Stimulated activated CD4-positive, alpha-beta T cell treated with anti-CD3 and anti-CD28 coated beads, Interleukin-2, amount 100 ng/mL, for 4 hours (primary cell): Measurements from ENCODE around the gene ZNF792.
A peak's percentile ranks its signal among the peaks of the same experiment; 100 is the strongest.
"Not testable (repeated sequence)": the region's sequence is repeated elsewhere in the genome, so short reads cannot be mapped to it uniquely, and the experiment has no call there.

ENCODE experiments used
- DNase-seq: peaks from one replicate; pipeline ENCODE4 v3.0.0-alpha.2; 2020; ENCODE audit warnings: low read depth

Gene ZNF792

DNA sequence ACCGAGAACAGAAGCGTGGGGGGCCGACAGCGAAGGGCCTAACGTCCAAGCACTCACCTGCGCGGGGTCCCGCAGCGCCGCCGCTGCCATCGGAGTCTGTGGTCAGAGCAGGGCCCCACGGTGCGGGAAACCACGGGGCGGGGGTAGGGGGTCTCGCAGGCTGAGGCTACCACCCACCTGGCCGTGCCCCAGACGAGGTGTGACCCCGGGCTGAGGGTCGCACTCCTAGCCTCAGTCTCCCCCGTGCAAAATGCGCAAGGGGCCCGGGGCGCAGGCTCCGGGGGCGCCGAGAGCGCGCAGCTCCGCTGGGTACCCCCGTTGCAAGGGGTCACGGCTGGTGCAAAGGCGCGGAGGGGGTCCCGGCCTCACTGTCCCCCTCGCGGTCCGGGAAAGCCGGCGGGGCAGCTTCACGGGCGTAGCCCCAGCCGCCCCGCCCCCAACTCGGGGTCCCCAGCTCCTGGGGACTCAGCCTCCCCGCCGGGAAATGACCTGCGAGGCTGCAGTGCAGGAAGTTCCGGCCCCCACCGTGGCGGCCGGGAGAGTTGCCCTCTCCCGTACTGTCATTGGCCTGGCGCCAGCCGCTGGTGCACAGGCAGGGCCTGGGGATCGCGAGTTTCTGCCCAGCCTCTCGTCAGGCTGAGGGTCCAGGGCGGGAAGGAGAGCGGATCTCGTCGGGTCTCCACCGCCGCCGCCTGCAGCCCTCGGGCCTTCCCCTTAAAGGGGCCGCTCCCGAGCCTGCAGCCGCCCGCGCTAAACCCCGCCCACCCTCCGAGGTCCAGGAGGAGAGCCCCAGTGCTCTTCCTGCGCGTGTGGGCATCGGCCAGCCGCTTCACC is at the start of gene ZNF792:
ZNF792 (minus strand) TSS at position 657 of the 834 bp plus-strand sequence; CDS start at position 90, 567 bp downstream.
- peak; percentile 25 for DNase-seq

DNA sequence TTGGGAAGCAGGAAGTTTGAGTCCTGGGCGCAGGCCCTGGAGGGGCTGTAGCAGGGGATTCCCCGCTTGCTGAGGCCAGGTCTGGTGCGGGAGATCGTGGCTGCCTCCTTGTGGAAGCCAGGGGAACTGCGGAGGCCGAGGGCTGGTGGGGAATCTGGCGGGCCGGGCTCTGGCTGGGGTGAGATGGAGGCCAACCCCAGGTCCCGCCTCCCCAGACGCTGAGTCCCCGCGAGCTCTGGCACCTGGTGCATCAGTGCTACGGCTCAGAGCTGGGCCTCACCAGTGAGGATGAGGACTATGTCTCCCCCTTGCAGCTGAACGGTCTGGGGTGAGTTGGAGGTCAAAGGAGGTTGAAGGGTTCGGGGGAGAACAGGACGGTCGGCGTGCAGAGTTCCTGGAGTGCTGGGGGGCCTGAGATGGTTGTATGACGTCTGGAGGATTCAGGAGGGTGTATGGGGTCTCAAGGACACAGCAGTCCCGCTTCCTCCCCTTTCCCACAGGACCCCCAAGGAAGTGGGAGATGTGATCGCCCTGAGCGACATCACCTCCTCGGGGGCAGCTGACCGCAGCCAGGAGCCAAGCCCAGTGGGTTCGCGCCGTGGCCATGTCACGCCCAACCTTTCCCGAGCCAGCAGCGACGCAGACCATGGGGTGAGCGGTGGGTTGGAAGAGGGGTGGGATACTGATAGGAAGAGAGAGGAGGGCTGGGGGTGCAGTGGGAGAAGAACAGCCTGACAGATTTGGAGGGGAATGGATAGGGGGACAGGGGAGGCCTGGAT is 49.2 kb upstream of the ZNF792 start:
- peak; percentile 62 for DNase-seq

DNA sequence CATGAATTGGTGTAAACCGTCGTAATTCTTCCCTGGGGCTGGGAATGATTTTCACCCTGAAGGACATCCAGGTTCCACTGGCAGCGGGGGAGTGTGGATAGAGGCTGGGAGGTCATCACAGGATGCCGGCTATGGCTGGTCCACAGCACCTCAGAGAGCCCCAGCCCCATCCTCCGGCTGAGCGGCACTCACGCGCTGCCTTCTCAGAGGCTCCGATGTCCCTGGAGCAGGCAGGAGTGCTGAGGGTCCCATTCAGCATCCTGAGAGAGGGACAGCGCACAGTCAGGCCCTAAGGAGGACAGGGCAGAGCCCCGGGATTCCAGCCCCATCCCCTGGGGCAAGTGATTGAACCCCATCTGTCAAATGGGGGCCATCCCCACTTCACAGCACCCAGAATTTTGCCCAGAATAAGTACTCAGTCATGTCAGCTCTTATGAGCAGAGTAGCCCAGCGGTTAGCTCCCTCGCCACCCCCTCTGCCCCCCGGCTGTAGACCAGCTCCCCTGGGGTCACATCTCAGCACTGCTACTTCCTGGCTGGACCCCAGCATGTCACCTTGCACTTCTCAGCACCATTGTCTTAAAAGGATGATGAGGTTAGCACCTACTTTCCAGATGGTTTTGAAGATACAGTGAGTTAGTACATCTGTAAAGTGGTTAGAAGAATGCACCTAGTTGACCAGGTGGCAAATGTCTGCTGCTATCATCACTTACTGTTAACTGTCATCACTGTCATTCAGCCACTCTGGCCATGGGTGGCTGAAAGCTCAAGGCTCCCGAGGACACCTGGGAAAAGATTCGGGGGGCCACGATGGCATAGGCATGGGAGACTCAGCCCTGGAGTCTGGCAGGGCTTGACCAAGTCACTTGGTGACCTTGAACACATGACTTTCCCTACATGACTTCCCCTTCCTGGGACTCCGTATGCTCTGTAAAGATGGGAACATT is 48.0 kb upstream of the ZNF792 start:
- no peak for DNase-seq

DNA sequence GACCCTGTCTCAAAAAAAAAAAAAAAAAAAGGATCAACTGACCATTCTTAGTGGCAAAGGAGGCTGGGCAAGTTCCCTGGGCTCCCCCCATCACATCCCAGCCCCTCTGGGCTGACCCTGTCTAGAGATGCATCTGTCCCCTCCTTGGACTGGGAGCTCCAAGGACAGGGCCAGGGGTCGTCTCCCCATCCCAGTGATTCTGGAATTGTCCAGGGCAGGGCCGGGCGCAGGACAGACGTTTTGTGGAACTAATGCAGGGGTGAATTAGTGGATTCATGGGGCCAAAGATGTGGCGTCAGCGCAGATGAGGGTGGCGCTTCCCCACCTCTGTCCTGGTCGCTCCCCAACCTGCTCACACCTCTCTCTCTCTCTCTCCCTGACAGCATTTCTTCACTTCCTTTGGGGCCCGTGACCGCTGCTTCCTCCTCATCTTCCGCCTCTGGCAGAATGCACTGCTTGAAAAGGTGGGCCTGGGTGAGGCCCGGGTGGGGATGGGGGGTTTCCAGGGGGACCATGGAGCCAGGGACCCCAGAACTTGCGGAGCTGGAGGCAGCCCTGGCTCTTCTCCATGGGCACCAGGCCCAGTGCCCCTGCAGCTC is 47.2 kb upstream of the ZNF792 start:
- DNase-seq: no peak

DNA sequence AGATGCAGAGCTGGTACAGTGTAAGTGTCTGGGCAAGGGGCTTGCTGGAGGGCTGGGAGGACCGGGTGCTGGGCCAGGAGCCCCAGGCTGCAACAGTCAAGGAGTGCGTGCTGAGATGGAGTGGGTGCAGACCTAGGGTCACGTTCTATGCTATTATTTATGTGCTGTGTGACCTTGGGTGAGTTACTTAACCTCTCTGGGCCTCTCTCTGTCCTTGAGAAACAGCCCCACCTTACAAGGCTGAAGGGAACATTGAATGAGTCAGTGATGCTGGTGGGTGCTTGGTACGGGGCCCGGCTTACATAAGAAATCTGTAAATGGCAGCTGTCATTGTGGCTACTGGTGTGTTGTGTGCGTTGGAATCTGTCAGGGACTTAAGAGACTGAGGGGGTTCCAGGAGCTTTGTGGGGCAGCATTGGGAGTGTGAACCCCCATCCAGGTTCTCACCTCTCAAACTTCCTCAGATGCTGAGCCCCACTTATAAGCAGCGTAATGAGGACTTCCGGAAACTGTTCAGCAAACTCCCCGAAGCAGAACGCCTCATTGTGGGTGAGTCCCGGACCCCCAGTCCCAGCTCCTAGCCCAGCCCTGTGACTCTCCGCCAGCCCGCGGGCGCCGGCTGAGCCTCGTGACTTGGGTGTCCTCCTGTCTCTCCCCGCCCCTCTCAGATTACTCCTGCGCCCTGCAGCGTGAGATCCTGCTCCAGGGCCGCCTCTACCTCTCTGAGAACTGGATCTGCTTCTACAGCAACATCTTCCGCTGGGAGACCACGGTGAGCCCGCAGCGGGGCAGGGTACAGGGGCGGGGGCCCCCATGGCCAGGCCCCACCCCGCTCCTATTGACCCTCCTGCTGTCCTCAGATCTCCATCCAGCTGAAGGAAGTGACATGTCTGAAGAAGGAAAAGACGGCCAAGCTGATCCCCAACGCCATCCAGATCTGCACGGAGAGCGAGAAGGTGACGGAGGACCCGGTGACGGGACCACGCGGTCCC is 45.7 kb upstream of the ZNF792 start:
- DNase-seq: no peak

DNA sequence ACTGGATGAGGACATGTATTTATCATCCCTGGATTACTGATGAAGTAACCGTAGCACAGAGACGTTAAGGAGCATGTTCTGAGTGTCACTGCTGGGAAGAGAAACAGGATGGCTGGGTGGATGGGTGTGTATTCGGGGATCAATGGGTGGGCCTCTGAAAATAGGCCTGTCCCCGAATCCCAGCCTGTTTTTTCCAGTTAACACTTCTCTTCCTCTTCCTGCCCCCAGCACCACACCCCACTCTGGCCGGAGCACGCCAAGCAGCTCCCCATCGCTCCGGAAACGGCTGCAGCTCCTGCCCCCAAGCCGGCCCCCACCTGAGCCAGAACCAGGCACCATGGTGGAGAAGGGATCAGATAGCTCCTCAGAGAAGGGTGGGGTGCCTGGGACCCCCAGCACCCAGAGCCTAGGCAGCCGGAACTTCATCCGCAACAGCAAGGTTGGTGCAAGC is 44.9 kb upstream of the ZNF792 start:
- DNase-seq: no peak

DNA sequence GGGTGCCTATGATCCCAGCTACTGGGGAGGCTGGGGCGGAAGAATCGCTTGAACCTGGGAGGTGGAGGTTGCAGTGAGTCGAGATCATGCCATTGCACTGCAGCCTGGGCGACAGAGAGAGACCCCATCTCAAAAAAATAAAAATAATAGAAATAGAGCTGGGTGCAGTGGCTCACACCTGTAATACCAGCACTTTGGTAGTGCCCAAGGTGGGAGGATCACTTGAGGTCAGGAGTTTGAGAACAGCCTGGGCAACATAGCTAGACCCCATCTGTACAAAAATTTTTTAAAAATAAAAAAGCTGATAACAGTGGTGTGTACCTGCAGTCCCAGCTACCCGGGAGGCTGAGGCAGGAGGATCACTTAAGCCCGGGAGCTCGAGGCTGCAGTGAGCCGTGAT is 43.4 kb upstream of the ZNF792 start:
- not testable (repeated sequence) for DNase-seq

DNA sequence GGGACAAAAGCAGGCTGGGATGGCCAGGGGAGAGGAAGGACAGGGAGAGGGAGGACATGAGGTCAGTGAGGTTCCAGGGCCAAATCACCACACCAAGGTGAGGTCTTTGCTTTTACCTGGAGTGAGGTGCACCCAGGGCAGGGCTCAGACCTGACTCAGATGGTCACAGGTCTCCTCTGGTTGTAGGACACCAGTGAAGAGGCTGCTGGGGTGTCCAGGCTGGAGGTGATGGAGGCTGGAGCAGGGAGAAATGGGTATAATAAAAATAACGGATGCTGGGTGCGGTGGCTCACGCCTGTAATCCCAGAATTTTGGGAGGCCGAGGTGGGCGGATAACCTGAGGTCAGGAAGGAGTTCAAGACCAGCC is 43.0 kb upstream of the ZNF792 start:
- no peak for DNase-seq

DNA sequence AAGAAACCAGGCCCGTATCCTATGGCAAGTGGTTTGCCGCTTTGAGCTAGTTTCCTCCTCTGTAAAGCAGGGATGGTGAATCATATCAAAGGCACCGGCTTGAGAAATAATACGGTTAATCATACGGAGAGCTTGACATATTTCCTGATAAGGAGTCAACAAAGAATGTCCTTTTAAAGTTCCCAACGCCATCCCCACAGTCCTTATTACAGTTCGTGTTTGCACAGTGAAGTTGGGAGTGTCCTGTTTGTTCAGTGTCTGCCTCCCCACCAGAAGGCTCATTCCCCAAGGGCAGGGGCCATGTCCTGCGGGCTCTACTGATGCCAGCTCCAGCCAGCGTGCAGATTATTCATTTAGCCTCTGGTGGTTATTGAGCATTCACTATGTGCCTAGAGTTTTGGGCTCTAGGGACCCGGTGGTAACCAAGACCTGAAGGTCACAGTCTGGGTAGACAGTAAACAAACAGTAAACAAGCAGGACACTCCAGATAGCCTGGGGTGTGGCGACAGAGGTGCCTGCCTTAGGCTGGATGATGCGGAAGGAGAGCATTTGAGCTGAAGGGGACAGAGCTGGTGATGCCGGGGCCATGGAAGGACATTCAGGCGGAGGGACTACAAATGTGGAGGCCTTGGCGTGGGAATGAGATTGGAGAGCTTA is 42.4 kb upstream of the ZNF792 start:
- DNase-seq: no peak

DNA sequence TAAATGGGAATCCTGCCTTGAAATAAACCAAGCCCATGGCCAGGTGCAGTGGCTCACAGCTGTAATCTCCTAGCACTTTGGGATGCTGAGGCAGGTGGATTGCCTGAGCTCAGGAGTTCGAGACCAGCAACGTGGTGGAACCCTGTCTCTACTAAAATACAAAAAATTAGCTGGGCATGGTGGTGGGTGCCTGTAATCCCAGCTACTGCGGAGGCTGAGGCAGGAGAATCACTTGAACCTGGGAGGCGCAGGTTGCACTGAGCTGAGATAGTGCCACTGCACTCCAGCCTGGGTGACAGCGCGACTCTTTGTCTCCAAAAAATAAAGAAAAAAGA is 41.9 kb upstream of the ZNF792 start:
- DNase-seq: not testable (repeated sequence)

DNA sequence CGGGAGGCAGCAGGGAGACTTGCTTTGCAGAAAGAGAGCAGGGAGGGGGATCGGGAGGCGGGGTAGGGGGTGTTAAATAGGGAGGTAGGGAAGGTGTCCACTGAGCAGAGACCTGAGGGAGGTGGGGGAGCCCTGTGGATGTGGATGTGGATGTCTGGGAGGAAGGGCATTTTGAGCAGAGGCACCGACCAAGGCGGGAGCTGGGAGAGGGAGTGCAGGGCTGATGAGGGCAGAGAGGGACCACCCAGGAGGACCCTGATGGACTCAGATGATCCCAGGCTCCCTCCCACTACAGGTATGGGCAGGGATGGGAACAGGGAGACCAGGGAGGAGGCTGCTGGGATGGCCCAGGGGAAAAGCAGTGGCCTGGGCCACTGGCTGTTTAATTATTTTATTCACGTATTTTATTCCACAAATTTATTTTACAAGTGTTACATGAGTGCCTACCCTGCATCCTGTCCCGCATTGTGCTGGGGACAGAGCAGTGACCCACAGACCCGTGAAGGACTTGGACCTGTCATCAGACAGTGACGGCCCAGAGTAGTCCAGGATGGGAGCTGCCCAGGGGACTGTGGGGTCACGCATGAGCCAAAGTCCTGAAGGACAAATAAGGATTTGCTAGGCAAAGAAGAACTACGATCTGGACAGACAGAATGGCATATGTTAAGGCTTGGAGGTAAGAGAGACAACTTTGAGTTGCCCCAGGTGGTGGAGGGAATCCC is 41.4 kb upstream of the ZNF792 start:
- DNase-seq: no peak

DNA sequence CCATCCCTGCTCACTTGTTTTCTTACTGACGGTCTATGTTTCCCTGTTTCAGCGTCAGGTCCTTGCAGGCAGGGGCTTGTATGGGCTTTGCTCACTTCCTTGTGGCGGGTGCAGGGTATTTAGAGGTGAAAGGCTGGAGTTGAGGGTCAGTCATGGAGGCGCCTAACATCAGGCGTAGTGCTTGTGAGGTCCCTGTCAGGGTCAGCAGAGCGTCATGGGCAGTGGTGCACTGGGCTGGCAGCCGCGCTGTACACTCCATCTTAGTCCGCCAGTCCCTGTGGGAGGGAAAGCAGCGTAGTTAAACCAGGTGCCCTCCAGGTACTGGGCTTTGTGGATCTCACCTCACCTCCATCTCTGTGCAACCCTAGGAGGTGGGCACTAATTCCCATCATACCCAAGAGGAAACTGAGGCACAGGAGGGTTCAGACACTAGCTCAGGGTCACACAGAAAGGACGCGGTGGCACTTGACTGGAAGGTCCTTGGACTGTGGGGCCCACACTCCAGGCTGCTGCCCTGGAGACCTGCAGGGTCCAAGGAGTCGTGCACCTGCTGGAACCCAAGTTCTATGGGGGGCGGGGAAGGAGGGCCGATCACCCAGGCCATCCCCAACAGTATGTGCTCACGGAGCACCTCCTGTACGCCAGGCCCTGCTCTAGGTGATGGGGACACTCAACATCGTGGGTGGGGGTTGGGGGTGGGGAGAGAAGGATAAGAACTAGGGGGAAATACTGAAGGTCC is 40.7 kb upstream of the ZNF792 start:
- no peak for DNase-seq

DNA sequence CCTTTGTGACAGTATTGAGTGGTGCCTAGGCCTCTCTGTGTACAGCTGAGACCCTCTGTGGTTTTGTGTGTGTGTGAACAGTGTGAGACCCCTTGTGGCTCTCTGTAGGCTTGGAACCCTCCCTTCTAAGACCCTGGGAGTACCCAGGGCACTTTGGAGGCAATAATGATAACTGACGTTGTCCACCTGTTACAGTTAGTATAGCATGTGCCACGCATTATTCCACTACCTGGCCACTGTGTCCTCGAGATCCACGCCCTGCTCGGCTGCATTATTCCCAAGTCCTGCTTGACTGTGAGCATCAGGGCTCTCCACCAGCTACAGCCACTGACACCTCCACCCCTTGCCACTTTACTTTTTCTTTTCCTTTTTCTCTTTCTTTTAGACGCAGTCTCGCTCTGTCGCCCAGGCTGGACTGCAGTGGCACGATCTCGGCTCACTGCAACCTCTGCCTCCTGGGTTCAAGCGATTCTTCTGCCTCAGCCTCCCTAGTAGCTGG is 38.1 kb upstream of the ZNF792 start:
- no peak for DNase-seq

DNA sequence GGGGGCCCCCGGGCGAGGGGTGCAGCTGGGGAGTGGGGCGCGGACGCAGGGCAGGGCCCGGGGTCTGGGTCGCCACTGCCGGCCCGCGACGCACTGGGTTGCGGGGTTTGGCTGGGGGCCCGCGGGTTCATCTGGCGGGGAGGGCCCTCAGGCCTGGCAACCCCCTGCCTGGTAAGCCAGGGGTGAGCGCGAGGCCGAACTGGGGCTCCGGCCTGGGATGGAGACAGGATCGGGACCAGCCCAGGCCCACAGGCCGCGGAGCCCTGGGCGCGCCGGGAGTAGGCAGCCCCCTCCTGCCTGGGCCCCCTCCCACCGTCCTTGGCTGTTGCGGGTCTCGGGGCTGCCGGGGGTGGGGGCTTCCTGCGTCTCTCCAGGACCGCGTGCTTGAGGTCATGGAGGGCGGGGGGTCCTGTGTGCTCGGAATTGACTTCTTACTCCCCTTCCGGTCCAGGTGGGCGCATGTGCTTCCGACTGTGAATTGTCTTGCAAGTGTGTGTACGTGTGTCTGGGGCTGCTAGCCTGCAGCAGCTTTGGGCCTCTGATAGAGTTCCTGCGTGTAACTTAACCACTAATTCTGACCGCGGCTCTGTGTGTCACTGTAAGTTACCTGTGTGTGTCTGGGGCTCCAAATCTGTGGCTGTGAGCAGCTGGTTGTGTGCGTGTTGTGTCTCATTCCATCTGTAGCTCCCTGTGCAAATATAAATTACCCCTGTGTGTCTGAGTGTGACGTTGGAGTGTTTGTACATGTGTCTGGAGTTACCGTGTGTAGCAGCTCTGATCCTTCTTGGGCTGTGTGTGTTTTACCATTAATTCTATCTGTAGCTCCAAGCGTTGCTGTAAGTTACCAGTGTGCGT is 36.8 kb upstream of the ZNF792 start:
- peak; percentile 35 for DNase-seq

DNA sequence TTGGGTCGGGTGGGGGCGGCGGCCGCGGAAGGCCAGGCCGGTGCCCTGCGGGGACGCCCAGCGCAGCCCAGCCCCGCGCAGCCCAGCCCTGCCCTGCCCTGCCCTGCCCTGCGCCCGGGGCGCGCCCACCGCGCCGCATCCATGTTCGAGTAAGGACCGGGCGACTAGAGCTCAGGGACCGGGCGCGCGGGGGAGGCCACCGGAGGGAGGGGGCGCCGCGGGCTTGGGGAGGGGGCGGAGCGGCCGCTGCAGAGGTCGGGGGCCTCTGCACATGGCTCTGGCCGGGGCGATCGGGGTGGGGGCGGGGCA is 36.3 kb upstream of the ZNF792 start:
- DNase-seq: no peak

DNA sequence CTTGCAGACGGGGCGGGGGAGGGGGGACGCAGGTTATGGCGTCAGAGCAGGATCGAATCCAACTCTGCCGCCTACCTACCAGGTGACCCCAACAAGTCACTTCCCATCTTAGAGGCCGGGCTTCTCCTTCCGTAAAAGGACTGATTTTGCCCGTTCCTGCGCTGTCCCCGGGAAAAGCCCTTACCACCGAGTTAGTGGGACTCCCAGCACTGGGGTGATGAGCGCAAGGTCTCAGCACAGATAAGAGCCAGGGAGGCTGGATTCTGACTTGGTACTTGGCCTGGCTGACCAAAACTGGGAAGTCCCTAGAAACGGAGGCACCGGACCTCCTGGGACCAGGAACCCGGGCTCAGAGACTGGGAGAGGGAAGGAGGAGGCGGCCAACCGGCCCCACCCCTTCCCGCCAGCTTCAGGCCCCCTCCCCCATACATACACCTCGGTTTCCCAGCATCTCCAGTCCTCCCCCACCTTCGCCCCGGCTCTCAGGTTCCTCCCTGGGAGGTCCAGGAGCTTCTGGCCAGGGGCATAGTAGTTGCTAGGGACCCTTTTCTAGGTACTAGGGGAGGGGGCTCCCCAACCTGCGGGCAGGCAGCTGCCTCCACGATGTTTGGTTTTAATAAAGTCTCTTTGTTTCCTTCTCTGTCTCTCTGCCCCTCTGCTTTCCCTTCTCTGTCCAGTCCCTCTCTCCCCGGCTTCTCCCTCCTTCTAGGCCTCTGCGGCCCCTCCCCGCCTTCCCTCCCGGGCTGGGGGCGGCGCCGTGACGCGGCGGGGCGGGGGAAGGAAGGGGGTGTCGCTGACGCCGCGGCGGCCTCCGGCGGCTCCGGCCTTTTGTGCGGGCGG is 35.7 kb upstream of the ZNF792 start, which contains the start of gene GRAMD1A:
GRAMD1A (plus strand) TSS at position 826 of the 840 bp plus-strand sequence. CDS start 156 bp downstream, outside the sequence.
- DNase-seq: peak; percentile 63
